ENCODE measurements around the gene P2RY8.
"Not testable (repeated sequence)": the region's sequence is repeated elsewhere in the genome, so short reads cannot be mapped to it uniquely, and the experiment has no call there.

P2RY8 gene

GRCh38 chrX:1524874-1525582 is 12.0 kb downstream of the P2RY8 start:
- no peak for TF ChIP-seq CTCF (IDR thresholded peaks at IDR 0.05; ENCODE audit: borderline replicate concordance, insufficient read depth, low read depth, low read length)
- H3K4me3 ChIP-seq (ENCODE audit: low read depth, low read length) = no peak overlapping the region

- H3K4me3 ChIP-seq (ENCODE audit: low read depth, low read length) = not testable (repeated sequence)
These were observed 14.1 kb downstream of the P2RY8 start for GRCh38 chrX:1522905-1523304.

GRCh38 chrX:1521459-1521956 is 15.5 kb downstream of the P2RY8 start:
- no peak for TF ChIP-seq CTCF (IDR thresholded peaks at IDR 0.05; ENCODE audit: borderline replicate concordance, insufficient read depth, low read depth, low read length)
- H3K4me3 ChIP-seq (ENCODE audit: low read depth, low read length) = no peak overlapping the region

- H3K4me3 ChIP-seq (ENCODE audit: low read depth, low read length) = no peak overlapping the region
- TF ChIP-seq CTCF (IDR thresholded peaks at IDR 0.05; ENCODE audit: borderline replicate concordance, insufficient read depth, low read depth, low read length) = no peak
These were observed 16.6 kb downstream of the P2RY8 start for GRCh38 chrX:1520350-1520749.

- TF ChIP-seq CTCF (IDR thresholded peaks at IDR 0.05; ENCODE audit: borderline replicate concordance, insufficient read depth, low read depth, low read length) = no peak
- no peak overlapping the region for H3K4me3 ChIP-seq (ENCODE audit: low read depth, low read length)
These were observed 17.9 kb downstream of the P2RY8 start for GRCh38 chrX:1519022-1519497.

GRCh38 chrX:1518512-1518911 is 18.5 kb downstream of the P2RY8 start:
- TF ChIP-seq CTCF (IDR thresholded peaks at IDR 0.05; ENCODE audit: borderline replicate concordance, insufficient read depth, low read depth, low read length) = no peak

GRCh38 chrX:1516596-1517104 is 20.3 kb downstream of the P2RY8 start:
- no peak overlapping the region for H3K4me3 ChIP-seq (ENCODE audit: low read depth, low read length)
- no peak for TF ChIP-seq CTCF (IDR thresholded peaks at IDR 0.05; ENCODE audit: borderline replicate concordance, insufficient read depth, low read depth, low read length)

More at GRCh38 chrX:1518512-1518911, 18.5 kb downstream of the P2RY8 start:
- no peak overlapping the region for H3K4me3 ChIP-seq (ENCODE audit: low read depth, low read length)
